NCI-H2107 treated with DMSO at 0.1 percent for 48 hours (cell line): Measurements from ENCODE around the gene EPHB6.

ENCODE experiments used
- DNase-seq: peaks from one replicate; lab custom pipeline; 2025; ENCODE audit not compliant: unreplicated experiment; lab: John Stamatoyannopoulos, UW

The EPHB6 gene

GRCh38 chr7:142894112-142894984 lies 39.5 kb downstream of the EPHB6 start:
- DNase-seq = no peak

DNA sequence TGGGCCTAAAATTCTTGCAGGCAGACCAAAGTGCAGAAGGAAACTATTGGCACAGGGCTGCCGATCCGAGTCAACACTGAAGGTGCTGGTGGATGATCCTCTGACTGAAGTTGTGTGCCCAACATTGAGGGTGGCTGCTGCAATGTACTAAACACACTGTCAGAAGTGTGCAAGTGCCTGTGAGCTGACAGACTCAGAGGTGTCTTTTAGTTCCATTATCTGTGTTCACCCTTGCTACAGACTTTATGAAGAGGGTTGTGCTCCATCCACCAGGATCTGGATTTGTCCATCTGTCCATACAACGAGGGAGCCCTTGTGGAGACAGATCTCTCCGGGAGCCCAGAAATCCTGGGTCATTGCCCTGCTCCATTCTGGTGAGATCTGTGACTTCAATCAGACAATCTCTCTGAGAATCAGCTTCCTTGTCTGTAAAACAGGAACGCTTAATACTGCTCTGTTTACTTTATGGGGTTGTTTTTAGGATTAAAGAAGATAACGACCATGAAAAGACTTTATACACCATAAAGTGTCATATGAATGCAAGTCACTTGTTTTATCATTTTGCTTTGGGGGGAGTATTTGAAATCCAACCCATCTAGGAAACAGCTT lies 40.2 kb downstream of the EPHB6 start:
- DNase-seq = no peak

DNA sequence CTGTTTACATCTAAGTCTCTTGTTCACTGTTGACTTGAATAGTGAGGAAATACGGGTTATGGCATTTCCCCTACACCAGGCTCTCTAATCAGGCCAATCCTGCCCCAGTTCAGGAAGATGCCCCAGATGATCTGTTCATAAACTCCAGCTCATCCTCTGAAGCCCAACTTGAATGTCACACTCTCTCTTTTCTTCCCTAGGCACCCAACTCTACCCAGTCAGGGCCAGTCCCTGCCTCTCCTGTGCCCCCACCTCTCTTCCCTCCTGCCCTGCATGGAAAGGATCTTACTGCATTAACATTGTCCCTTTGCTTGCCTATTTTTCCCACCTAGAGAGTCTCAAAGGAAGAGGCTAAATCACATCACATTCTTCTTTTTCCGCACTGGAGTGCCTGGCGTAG lies 41.3 kb downstream of the EPHB6 start:
- no peak for DNase-seq

- no peak for DNase-seq
These were observed 42.0 kb downstream of the EPHB6 start for GRCh38 chr7:142896741-142897379.

DNA sequence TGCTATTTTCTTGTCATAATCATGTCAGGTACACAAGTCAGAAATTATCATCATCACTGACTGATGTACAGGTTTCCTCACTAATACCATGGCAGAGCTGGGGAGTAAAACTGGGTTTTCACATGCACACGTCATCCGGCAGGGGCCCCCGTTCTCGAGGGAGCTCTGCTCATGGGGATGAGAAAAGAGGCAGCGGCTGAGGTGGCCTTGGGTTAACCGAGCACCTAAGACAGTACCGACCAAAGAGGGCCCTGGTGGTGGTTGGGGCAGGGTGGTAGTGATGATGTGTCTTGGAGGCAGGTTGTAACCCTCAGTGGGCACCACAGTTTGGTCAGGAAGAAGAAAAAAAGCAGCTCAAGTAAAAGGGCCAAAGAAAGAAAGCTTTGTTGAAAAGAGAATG lies 42.8 kb downstream of the EPHB6 start:
- no peak for DNase-seq

GRCh38 chr7:142898377-142899170 lies 43.7 kb downstream of the EPHB6 start:
- DNase-seq = no peak

- no peak for DNase-seq
These were observed 44.8 kb downstream of the EPHB6 start for GRCh38 chr7:142899661-142900060.

DNA sequence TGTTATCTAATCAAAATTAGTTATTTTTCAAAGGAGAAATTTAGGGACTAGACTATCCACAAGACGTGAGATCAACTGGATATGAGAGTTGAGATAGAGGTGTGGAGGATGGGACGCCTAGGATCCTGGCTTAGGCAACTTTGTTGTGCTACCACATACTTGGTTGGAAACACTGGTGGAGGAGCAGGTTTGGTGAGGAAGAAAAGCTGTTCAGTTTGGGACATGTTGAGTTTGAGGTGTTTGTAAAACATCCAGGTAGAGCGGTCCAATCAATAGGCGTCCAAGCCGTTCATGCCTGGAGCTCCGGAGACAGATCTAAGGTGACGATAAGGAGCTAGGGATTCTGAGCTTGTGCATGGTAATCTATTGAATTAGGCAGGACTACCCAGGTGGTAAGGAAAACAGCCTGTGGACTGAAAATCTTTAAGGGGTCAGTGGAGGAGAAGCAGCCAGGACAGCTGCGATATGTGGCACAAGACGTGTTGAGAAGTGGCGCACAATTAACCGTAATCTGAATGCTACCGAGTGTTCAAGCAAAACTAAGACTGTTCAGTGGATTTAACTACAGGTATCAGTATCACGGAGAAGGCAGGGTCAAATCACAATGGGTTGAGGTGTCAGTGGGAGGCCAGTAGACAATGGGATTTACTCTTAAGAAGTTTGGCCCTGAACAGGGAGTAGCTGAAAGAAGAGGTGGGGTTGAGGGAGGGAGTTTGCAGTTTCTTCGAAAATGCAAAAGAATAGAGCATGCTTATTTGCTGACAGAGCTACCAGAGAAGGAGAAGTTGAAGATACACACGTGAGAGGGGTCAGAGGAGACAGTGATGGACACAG lies 46.8 kb downstream of the EPHB6 start:
- no peak for DNase-seq

GRCh38 chr7:142904128-142904527 lies 49.3 kb downstream of the EPHB6 start:
- no peak for DNase-seq

GRCh38 chr7:142905759-142906158 lies 50.9 kb downstream of the EPHB6 start:
- no peak for DNase-seq

- no peak for DNase-seq
These were observed 51.8 kb downstream of the EPHB6 start for GRCh38 chr7:142906643-142907042.

- DNase-seq = no peak
These were observed 53.4 kb downstream of the EPHB6 start for GRCh38 chr7:142908290-142908689.

- no peak for DNase-seq
These were observed 54.3 kb downstream of the EPHB6 start for GRCh38 chr7:142908921-142909890.

- no peak for DNase-seq
These were observed 55.2 kb downstream of the EPHB6 start for GRCh38 chr7:142910031-142910433.

DNA sequence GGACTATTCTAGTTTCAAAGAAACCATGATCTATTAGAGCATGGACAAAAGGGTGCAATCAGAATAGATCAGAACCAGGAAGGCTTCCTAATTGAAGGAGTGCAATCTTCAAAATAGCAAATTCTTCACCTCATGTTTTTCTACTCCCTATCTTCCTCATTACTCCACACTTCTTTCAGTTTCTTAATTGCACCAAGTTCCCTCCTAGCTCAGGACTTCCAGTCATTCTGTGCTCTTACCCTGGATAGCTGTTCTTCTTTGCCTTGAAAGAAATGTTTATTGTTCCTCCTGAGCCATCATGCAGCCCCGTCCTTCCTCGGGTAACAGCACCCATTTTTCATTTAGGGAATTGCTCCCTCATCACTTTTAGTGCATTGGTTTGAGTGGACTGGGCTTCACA lies 55.6 kb downstream of the EPHB6 start:
- no peak for DNase-seq

GRCh38 chr7:142913051-142913450 lies 58.2 kb downstream of the EPHB6 start:
- DNase-seq = no peak

GRCh38 chr7:142913566-142913965 lies 58.7 kb downstream of the EPHB6 start:
- no peak for DNase-seq

DNA sequence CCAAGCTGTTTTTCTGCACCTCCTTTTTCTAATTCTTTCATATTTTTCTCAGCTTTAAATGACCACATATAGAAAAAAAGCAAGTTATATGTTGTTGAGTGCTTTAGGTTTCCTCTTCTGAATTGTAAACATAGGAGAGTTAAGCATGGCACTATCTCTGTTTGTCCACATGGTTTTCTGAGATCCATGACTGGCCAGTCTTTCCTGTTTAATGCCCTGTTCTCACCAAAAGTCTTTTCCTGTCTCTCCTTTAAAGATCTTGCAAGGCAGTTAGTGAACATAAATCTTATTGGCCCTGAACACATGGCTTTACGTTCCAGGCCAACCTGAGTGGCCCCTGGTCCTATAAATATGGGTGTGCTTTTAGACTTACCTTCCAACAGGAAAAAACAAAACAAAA lies 59.2 kb downstream of the EPHB6 start:
- DNase-seq = no peak

DNA sequence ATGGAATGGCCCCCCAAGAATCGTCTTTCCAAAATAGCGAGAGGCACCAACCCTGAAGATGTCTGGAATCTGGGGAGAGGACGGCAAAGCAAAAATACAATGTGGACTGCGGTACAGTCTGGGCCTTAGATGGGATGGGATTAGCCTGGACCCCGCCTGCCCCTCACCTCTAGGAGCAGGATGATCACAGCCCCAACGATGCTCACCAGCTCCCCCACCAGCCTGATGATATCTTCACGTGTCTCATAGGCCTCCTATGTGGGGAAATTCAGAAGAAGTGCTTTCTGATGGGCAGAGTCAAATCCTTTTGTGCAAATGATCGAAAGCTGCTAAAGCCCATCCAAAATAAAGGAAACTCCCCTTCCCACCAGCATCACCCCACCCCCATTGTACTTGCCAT lies 60.4 kb downstream of the EPHB6 start:
- no peak for DNase-seq
